ENCODE measurements around the gene ATRX. TPM values are rescaled to one million over a fixed set of nuclear protein-coding genes. Genes with fewer than 3 reads are reported as not detected.
"Not testable (repeated sequence)": the region's sequence is repeated elsewhere in the genome, so short reads cannot be mapped to it uniquely, and the experiment has no call there.

Gene ATRX
- total and polyA plus RNA-seq, 2 of the 8 experiments (the other 6 are each of a cell fraction or from before 2014, with no cell fraction given), result 28.4 to 97.8 TPM

GRCh38 chrX:77500164-77500563 lies 285.9 kb downstream of the ATRX start:
- H3K27me3 ChIP-seq (replicated peaks in 1 of 4; ENCODE audit: control insufficient read depth in 3 of 4, extremely low read depth in 1 of 4, insufficient read depth in 3 of 4, low read length in 3 of 4); H3K4me2 ChIP-seq (ENCODE audit: insufficient read depth in 1 of 2, low read depth in 2 of 2, low read length in 2 of 2); H4K5ac ChIP-seq (ENCODE audit: insufficient read length, low read depth, low read length); H3K4me1 ChIP-seq (replicated peaks in 1 of 4; ENCODE audit: control insufficient read depth in 3 of 4, insufficient read depth in 4 of 4, low read length in 3 of 4); DNase-seq (ENCODE audit: low read depth in 1 of 2, low spot score in 2 of 2); H2BK5ac ChIP-seq (ENCODE audit: low read depth, low read length); H2BK20ac ChIP-seq (ENCODE audit: low read length); H3K79me2 ChIP-seq (ENCODE audit: control insufficient read depth in 1 of 2, insufficient read depth in 2 of 2, low read length in 2 of 2); FAIRE-seq; H3K79me1 ChIP-seq (ENCODE audit: low read depth, low read length); H4K91ac ChIP-seq (replicated peaks; ENCODE audit: insufficient read length, low read length); H3K9ac ChIP-seq (replicated peaks in 1 of 4; ENCODE audit: extremely low read depth in 1 of 4, low read depth in 3 of 4, low read length in 3 of 4); H2BK15ac ChIP-seq (ENCODE audit: low read length); H3K4ac ChIP-seq (replicated peaks; ENCODE audit: insufficient read length, low read depth, low read length); CTCF ChIA-PET (ENCODE audit: partially characterized antibody); H3K18ac ChIP-seq (ENCODE audit: extremely low read depth, low read length); H4K8ac ChIP-seq (ENCODE audit: extremely low read depth, insufficient read depth, low read length); H3K23me2 ChIP-seq (ENCODE audit: low read depth, low read length); H2AK5ac ChIP-seq (ENCODE audit: low read depth, low read length); H3K9me3 ChIP-seq (ENCODE audit: insufficient read depth in 2 of 2, low read depth in 1 of 2, low read length in 1 of 2); H3K23ac ChIP-seq (ENCODE audit: insufficient read length); H3K4me3 ChIP-seq (ENCODE audit: extremely low read depth in 1 of 4, insufficient read depth in 2 of 4, low read depth in 3 of 4, low read length in 4 of 4); H3K27ac ChIP-seq (ENCODE audit: low read depth, low read length); H2BK12ac ChIP-seq (ENCODE audit: low read depth, low read length); H3K14ac ChIP-seq (ENCODE audit: insufficient read length); H3K36me3 ChIP-seq (ENCODE audit: control insufficient read depth in 2 of 4, insufficient read depth in 4 of 4, low read length in 3 of 4); H2BK120ac ChIP-seq (replicated peaks; ENCODE audit: low read depth, low read length); H3K56ac ChIP-seq (replicated peaks; ENCODE audit: insufficient read length, low read depth, low read length); H4K20me1 ChIP-seq (replicated peaks in 1 of 2; ENCODE audit: control insufficient read depth in 1 of 2, insufficient read depth in 2 of 2, low read length in 2 of 2); POLR2A ChIA-PET (ENCODE audit: partially characterized antibody); H2AFZ ChIP-seq (ENCODE audit: low read length): not testable (repeated sequence)
- WGBS, 2 experiments (ENCODE audit: extremely low coverage in 1 of 2, insufficient coverage in 1 of 2, insufficient read length in 1 of 2, insufficient replicate concordance in 2 of 2, low coverage in 1 of 2, low lambda C conversion rate in 2 of 2, missing lambda C conversion rate in 1 of 2), result 100% methylated on average over 1 of the region's 1 CpG; no CpG with 5 or more reads in 1 of the 2 experiments

Measured in H1 (cell line).